B cell (primary cell): ENCODE measurements around the gene BEAN1. TPM values are rescaled to one million over a fixed set of nuclear protein-coding genes. Genes with fewer than 3 reads are reported as not detected.
A peak's percentile ranks its signal among the peaks of the same experiment; 100 is the strongest.

Experiments used
- ATAC-seq: fragments of 200-7000 bp; cut with Tn5 transposase; one replicate; pipeline ENCODE4 v1.10.0; 2021; ENCODE audit warnings: low read depth, mild to moderate bottlenecking, moderate number of reproducible peaks, moderate library complexity
- CTCF ChIA-PET: fragments of 350-600 bp; sonication (Branson Sonifier 250); formaldehyde crosslinking; loops from one replicate; lab custom pipeline; 2021; ENCODE audit warnings: antibody characterized with exemption, inconsistent platforms; lab: Charles Lee
- POLR2A ChIA-PET: fragments of 350-600 bp; sonication (Branson Sonifier 250); formaldehyde crosslinking; loops from one replicate; lab custom pipeline; 2021; ENCODE audit warnings: antibody characterized with exemption; lab: Charles Lee
- DNase-seq: peaks from one replicate; pipeline ENCODE4 v3.0.0; 2013
- H2AFZ ChIP-seq: 2 replicates; pipeline ENCODE4 v1.6.1; 2012; ENCODE audit warnings: mild to moderate bottlenecking, low read depth, low read length; ENCODE audit not compliant: insufficient read depth, poor library complexity, severe bottlenecking
- H3K27ac ChIP-seq, 2 donors: 1 replicate in 1 of 2; 2 replicates in 1 of 2; pipeline ENCODE4 v1.5.1; 2012 to 2013; ENCODE audit warnings: low read length in 2 of 2, mild to moderate bottlenecking in 2 of 2, moderate library complexity in 1 of 2
- H3K27me3 ChIP-seq, 4 experiments: fragments of 200-600 bp in 1 of 4; sonication (generic) in 1 of 4; replicated peaks in 1 of 4; 1 replicate in 2 of 4; 2 replicates in 2 of 4; pipeline versions ENCODE4 v1.6.1 to v1.7.0; 2013 to 2016; ENCODE audit warnings: low read length in 3 of 4, mild to moderate bottlenecking in 2 of 4, mixed read lengths in 1 of 4, moderate library complexity in 1 of 4; ENCODE audit not compliant: insufficient read depth in 4 of 4, control insufficient read depth in 3 of 4; ENCODE audit errors: control extremely low read depth in 1 of 4
- H3K36me3 ChIP-seq, 2 experiments: replicated peaks in 1 of 2; 1 replicate in 1 of 2; 2 replicates in 1 of 2; pipeline versions ENCODE4 v1.6.1 to v1.7.1; 2013; ENCODE audit warnings: low read length in 1 of 2; ENCODE audit not compliant: insufficient read depth in 2 of 2, control insufficient read depth in 1 of 2; ENCODE audit errors: control extremely low read depth in 1 of 2, extremely low read depth in 1 of 2
- H3K4me1 ChIP-seq, 2 donors: fragments of 200-600 bp in 1 of 2; sonication (generic) in 1 of 2; 1 replicate in 1 of 2; 2 replicates in 1 of 2; pipeline versions ENCODE4 v1.5.1 to v1.6.1; 2013 to 2017; ENCODE audit warnings: low read length in 2 of 2; ENCODE audit not compliant: control insufficient read depth in 2 of 2, insufficient read depth in 2 of 2
- H3K4me2 ChIP-seq: replicated peaks from 2 replicates; pipeline ENCODE3; 2012; ENCODE audit warnings: mild to moderate bottlenecking, low read depth, low read length; ENCODE audit not compliant: poor library complexity, severe bottlenecking
- H3K4me3 ChIP-seq, 5 experiments: fragments of 200-600 bp in 1 of 5; sonication (generic) in 1 of 5; 1 replicate in 3 of 5; 2 replicates in 2 of 5; pipeline versions ENCODE4 v1.5.1 to v1.7.0; 2011 to 2016; ENCODE audit warnings: low read length in 4 of 5, mild to moderate bottlenecking in 4 of 5, low read depth in 2 of 5, control low read depth in 1 of 5, moderate library complexity in 1 of 5; ENCODE audit not compliant: insufficient read depth in 1 of 5; ENCODE audit errors: control extremely low read depth in 1 of 5, extremely low read depth in 1 of 5
- H3K79me2 ChIP-seq: fragments of 200-600 bp; sonication (generic); one replicate; pipeline ENCODE4 v1.6.0; 2016; ENCODE audit warnings: low read length; ENCODE audit not compliant: control insufficient read depth, insufficient read depth
- H3K9ac ChIP-seq: fragments of 200-600 bp; sonication (generic); 2 replicates; pipeline ENCODE4 v1.6.1; 2017; ENCODE audit warnings: mild to moderate bottlenecking, low read length, moderate library complexity
- H3K9me3 ChIP-seq, 3 donors: one replicate each; pipeline versions ENCODE4 v1.6.1 to v1.7.1; 2013; ENCODE audit warnings: low read length in 2 of 3; ENCODE audit not compliant: control insufficient read depth in 2 of 3, insufficient read depth in 1 of 3; ENCODE audit errors: control extremely low read depth in 1 of 3
- H4K20me1 ChIP-seq: 2 replicates; pipeline ENCODE4 v1.6.0; 2012; ENCODE audit warnings: mild to moderate bottlenecking, low read length; ENCODE audit not compliant: insufficient read depth, control insufficient read depth, poor library complexity, severe bottlenecking
- H3K27ac Mint-ChIP-seq: one replicate; pipeline ENCODE4 v1.8.0; 2021; ENCODE audit warnings: mixed read lengths
- H3K27me3 Mint-ChIP-seq: one replicate; pipeline ENCODE4 v1.8.0; 2021; ENCODE audit warnings: mixed read lengths
- H3K4me1 Mint-ChIP-seq: one replicate; pipeline ENCODE4 v1.8.0; 2021; ENCODE audit warnings: mixed read lengths
- H3K4me3 Mint-ChIP-seq: one replicate; pipeline ENCODE4 v1.8.0; 2021; ENCODE audit warnings: mixed read lengths
- H3K9me3 Mint-ChIP-seq: one replicate; pipeline ENCODE4 v1.8.0; 2022; ENCODE audit warnings: mixed read lengths; ENCODE audit not compliant: insufficient read depth
- CTCF ChIP-seq: fragments of 200-600 bp; IDR thresholded peaks from one replicate; pipeline ENCODE4 v1.8.0; 2022; ENCODE audit warnings: antibody characterized with exemption, mild to moderate bottlenecking
- EZH2 ChIP-seq: IDR thresholded peaks from 2 replicates; pipeline ENCODE4 v1.6.1; 2012; ENCODE audit warnings: borderline replicate concordance, low read depth, mild to moderate bottlenecking, moderate library complexity, low read length; ENCODE audit not compliant: insufficient read depth, poor library complexity, severe bottlenecking
- WGBS: methylation state at CpG from one replicate; pipeline ENCODE4 v1.1.5; 2013; ENCODE audit warnings: missing lambda C conversion rate; ENCODE audit not compliant: insufficient coverage; 5-methylcytosine and 5-hydroxymethylcytosine counted together
- intact Hi-C: fragments of 100-400 bp; cut with micrococcal nuclease; formaldehyde crosslinking; loops from one replicate; pipeline ENCODE4 v1.10.0; 2022
- polyA plus RNA-seq: library from polyadenylated mRNA; depleted of rRNA; stranded (reverse); fragments of >200 nt; gene quantifications from 2 replicates; pipeline ENCODE4 v1.2.3, GENCODE V29; 2012
- total RNA-seq, 2 donors: library from RNA; stranded (reverse); fragments of 120-200 nt in 1 of 2; gene quantifications; 1 replicate in 1 of 2; 2 replicates in 1 of 2; pipeline versions ENCODE4 v1.2.3 to v1.2.4, GENCODE V29; 2013 to 2022

BEAN1 gene
- total and polyA plus RNA-seq, 2 donors (not counting 1 experiment from before 2014, with no cell fraction given): not detected

GRCh38 chr16:66427871-66428681 is 981 bp downstream of the BEAN1 start:
- Histone ChIP-seq H3K79me2 (no peaks in the 10 kb centered on the region), H3K36me3 (no peaks in the 10 kb centered on the region), H3K4me1 (peaks cover 15 to 18% of the 10 kb centered on the region in 2 donors), H3K9ac (no peak overlapping the region), H3K27me3 (peaks cover 0 to 60% (median 33%) of the 10 kb centered on the region in 4 experiments), H3K4me2 (peak overlapping the region; percentile 66), H3K9me3 (peaks cover 0 to 9% (median 0%) of the 10 kb centered on the region in 3 donors), H2AFZ (no peak overlapping the region), H3K27ac (no peak overlapping the region), H3K4me3 (no peak overlapping the region), H4K20me1 (no peaks in the 10 kb centered on the region)
- no peaks in the 10 kb centered on the region for H3K9me3 Mint-ChIP-seq
- intact Hi-C loops: no loop called here
- DNase-seq: no peak
- ChIA-PET CTCF (interaction anchor here (1.1 kb wide), 1 partner anchor 223 kb away, joined by 3 read pairs; no protein-coding TSS in a partner anchor), POLR2A (no interaction called here)
- TF ChIP-seq EZH2 (no peak), CTCF (no peak)
- WGBS: 3% methylated on average over 31 of the region's 40 CpGs
- no peak overlapping the region for H3K27ac Mint-ChIP-seq
- no peak for ATAC-seq
- peak overlapping the region; percentile 57 for H3K4me3 Mint-ChIP-seq
- H3K27me3 Mint-ChIP-seq: peaks cover 73% of the 10 kb centered on the region
- H3K4me1 Mint-ChIP-seq: peaks cover 8% of the 10 kb centered on the region

- Histone ChIP-seq H3K9me3 (peaks cover 0 to 9% (median 0%) of the 10 kb centered on the region in 3 donors), H3K4me3 (no peak overlapping the region), H3K27me3 (peaks cover 0 to 60% (median 33%) of the 10 kb centered on the region in 4 experiments), H3K36me3 (no peaks in the 10 kb centered on the region), H3K4me1 (peaks cover 15 to 18% of the 10 kb centered on the region in 2 donors), H3K9ac (no peak overlapping the region), H4K20me1 (no peaks in the 10 kb centered on the region), H3K4me2 (no peak overlapping the region), H3K79me2 (no peaks in the 10 kb centered on the region), H2AFZ (no peak overlapping the region), H3K27ac (no peak overlapping the region)
- no peak for TF ChIP-seq CTCF
- no peak for TF ChIP-seq EZH2
- ChIA-PET POLR2A (no interaction called here), CTCF (no interaction called here)
- ATAC-seq (no peak), DNase-seq (no peak)
- peaks cover 67% of the 10 kb centered on the region for H3K27me3 Mint-ChIP-seq
- H3K9me3 Mint-ChIP-seq: no peaks in the 10 kb centered on the region
- H3K4me3 Mint-ChIP-seq: peak overlapping the region; percentile 57
- H3K4me1 Mint-ChIP-seq: peaks cover 8% of the 10 kb centered on the region
- intact Hi-C loops: no loop called here
- WGBS: 41% methylated on average over 11 of the region's 11 CpGs
- H3K27ac Mint-ChIP-seq: no peak overlapping the region
These were observed 1.7 kb downstream of the BEAN1 start for GRCh38 chr16:66428682-66429251.
